Measurements from ENCODE around the gene TMED9. TPM values are rescaled to one million over a fixed set of nuclear protein-coding genes. Genes with fewer than 3 reads are reported as not detected.
"Not testable (repeated sequence)": the region's sequence is repeated elsewhere in the genome, so short reads cannot be mapped to it uniquely, and the experiment has no call there.

Gene TMED9
- 122 and 133 TPM in 2 replicates for total RNA-seq

- peak; percentile 88 to 90 for DNase-seq (ENCODE audit: low read depth in 2 of 2)
Measured at GRCh38 chr5:177592010-177592834, at the start of gene TMED9. Gene TMED9 (plus strand): TSS chr5:177592203. CDS start chr5:177592215, 12 bp downstream.

GRCh38 chr5:177542816-177543465, 49.1 kb upstream of the TMED9 start:
- DNase-seq (ENCODE audit: low read depth in 2 of 2) = no peak

DNA sequence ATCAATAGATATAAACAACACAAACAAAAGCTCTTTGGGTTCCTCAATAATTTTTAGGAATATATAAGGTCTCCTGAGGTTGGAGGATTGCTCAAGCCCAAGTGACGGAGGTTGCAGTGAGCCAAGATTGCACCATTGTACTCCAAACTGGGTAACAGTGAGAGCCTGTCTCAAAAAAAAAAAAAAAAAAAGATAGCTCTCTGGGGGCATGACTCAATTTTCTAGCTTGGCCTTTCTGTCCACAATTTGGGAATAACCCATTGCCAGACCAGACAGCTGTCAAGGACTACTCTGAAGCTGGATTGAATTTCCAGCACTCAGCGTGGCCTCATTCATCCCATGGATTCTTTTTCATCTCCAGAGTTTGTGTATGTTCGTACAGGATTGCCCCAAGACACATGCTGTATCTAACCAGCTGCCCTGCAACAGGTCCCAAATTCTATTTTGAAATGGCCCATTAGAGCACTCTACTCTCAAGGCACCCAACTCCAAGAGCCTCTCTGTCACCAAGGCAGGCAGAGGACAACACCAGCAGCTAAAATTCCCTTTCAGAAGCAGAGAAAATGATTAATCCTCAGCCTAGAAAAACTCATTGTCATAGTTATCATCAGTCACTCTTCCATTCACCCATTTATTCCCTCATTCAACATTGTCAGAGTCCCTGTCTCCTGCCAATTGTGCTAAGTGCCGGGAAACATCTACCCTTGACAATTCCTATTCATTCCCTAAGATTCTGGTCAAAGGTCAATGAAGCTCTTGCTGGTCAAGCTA, 46.3 kb upstream of the TMED9 start:
- DNase-seq (ENCODE audit: low read depth in 2 of 2) = no peak

DNA sequence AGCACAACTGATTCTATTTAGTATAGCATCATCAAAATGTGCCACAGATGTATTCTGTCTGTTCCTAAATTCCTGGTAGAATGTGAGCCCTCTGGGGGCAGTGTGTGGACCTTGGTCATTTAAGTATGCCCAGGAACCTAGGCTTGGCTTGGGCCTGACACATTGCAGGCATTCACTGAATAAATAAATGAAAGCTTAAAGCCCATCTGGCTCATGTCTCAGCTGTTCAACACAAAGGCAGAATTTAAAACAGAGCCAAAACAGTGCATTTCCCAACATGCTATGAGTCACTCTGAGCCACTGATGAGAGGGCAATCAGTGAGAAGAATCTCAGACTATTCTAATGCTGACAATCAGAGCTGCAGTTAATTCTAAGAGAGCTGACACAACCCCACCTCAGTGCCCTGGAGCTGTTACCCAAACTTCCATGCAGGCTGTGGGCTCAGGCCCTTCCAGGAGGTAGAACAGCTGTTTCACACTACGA, 45.7 kb upstream of the TMED9 start:
- DNase-seq (ENCODE audit: low read depth in 2 of 2) = peak; percentile 72 to 91

GRCh38 chr5:177547736-177548135, 44.3 kb upstream of the TMED9 start:
- no peak for DNase-seq (ENCODE audit: low read depth in 2 of 2)

DNA sequence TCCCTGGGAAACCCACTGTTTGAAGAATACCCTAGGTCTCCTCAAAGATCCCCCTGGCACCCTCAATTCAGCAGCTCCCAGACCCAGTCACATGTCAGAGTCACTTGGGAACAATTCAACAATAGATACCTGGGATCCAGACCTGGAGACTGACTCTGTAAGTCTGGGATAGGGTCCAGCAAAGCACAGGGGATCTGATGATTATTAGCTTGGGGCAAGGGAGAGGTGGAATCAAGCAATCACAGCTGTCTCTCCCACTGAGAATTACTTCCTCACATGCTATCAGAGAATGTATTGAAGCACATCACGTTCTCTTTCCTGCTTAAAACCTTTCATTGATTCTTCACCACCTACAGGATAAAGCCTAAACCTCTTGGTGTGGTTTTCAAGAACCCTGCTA, 43.5 kb upstream of the TMED9 start:
- DNase-seq (ENCODE audit: low read depth in 2 of 2) = no peak

GRCh38 chr5:177550122-177550521, 41.9 kb upstream of the TMED9 start:
- no peak for DNase-seq (ENCODE audit: low read depth in 2 of 2)

DNA sequence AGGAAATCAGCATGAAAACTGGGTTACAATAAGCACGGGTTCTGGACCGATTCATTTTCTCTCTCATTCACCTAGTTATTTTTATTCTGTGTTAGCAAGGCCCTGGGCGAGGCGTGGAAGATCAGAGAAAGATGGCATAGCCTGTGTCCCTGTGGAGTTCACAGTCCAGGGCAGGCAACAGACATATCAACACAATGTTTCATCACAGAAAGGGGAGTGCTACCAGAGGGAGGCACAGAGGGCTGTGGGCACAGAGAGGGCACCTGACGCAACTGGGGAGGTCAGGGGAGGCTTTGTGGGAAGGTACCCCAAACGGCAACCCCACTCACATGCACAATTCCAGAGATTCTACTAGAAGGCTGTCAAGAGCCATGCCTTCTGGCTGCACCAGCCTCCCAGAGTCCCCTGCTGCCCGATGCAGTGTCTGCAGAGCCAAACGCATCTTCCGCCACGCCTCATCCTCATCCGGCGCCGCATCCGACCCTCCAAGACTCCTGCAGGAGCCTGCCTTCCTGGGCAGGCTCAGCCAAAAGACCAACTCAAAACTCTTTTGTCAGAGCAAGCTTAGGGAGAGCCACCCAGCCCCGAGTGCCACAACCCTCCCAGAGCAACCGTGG, 39.1 kb upstream of the TMED9 start:
- DNase-seq (ENCODE audit: low read depth in 2 of 2) = peak in 1 of 2 donors; percentile 37

DNA sequence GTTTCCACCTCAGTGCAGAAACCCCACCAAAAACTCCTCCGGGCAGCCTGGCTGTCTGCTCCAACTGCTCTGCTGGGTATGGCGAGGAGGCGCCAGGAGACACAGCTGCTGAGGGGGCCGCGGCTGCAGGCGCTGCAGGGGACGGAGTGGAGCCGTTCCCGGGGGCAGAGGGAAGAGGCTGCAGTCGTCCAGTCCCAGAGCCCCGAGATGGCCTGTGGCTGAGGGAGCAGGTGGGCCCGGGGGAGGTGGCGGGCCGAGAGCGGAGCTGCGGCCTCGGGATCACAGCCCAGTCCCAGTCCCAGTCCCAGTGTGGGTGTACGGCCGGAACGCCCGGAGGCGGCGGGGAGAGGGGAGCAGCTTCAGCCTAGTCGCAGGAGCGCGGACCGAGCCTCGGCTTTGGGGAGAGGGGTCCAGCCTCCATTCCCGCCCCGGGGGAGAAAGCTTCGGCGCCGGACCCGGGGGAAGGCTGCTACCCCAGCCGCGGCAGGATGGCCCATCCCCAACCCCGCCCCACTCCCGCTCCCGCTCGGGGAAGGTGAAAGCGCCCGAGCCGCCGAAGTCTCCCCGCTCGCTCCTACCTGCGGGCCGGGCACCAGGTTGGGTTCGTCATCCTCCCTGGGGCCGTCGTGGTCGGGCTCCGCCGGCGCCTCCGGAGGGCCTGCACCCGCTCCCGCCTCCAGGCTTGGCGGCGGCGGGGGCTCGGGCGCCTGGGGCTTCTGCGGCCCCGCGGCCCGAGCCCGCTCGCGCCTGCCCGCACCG, 38.2 kb upstream of the TMED9 start:
- peak; percentile 22 to 30 for DNase-seq (ENCODE audit: low read depth in 2 of 2)

DNA sequence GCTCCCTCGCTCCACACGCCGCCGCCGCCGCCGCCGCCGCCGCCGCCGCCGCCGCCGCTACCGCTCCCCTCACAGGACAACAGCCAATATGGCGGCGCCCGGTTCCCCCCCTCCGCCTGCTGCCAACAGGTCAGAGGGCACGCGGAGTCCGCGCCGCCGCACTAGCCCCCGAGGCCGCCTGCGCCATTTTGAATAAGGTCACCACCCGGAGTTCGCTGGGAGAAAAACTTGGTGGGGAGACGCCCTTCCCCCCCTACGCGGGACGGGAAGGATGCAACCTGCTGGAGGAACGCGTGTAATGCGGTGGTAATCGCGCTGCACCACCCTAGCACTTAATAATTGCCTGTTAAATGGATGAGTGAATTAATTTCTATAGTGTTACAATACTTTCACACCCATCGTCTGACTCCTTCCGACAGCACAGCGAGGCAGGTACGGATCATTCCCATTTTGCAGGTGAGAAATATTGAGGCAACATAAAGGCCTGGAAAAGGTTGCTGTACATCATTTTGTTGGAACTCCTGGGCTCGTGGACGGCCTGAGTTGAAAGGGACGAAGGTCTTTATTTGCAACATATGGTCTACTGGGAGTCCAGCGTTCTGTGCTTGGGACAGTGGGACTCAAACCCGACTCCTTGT, 37.4 kb upstream of the TMED9 start, which contains the start of gene FAM193B:
Gene FAM193B (minus strand): TSS at position 90 of the 638 bp plus-strand sequence. CDS start 105 bp downstream, outside the sequence.
- peak; percentile 90 to 92 for DNase-seq (ENCODE audit: low read depth in 2 of 2)

DNA sequence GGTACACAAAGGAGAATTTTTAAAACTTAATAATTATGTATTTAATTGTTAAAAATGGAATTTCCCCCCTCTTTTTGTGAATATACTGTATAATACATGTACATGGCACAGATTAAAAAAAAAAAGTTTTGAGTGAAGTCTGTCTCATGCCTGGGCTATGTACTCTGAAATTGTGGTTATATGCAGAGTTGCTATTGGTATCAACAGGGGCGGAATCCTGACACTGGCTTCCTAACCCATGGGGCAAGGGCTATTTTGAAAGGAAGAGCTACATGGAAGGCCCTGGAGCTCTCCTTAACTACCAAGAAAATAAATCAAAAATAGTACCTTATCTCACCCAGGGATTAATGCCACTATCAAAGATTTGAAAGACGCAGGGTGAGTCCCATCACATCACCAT, 36.8 kb upstream of the TMED9 start:
- DNase-seq (ENCODE audit: low read depth in 2 of 2) = no peak

- DNase-seq (ENCODE audit: low read depth in 2 of 2) = no peak
Measured at GRCh38 chr5:177555665-177556064, 36.3 kb upstream of the TMED9 start.

GRCh38 chr5:177557041-177557647, 34.9 kb upstream of the TMED9 start:
- DNase-seq (ENCODE audit: low read depth in 2 of 2) = no peak

DNA sequence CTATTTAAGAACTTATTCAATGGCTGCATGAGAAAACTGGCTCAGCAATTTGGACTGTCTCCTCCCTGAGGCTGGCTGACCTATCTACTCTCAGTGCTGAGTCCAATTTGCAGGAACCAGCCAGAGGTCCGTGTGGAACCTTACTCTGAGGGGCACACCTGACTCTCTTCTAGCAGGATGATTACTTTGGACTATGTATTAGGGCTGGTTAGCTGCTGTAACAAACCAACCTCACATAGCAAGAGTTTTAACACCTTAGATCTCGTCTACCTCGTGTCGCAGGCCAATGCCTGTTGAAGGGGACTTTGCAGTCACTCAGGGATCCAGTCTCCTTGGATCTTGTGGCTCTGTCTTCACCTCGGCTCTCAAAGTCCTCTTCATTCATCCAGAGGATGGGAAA, 34.2 kb upstream of the TMED9 start:
- DNase-seq (ENCODE audit: low read depth in 2 of 2) = no peak

GRCh38 chr5:177559446-177559941, 32.5 kb upstream of the TMED9 start:
- DNase-seq (ENCODE audit: low read depth in 2 of 2) = not testable (repeated sequence)

- DNase-seq (ENCODE audit: low read depth in 2 of 2) = no peak
Measured at GRCh38 chr5:177565046-177565445, 27.0 kb upstream of the TMED9 start.

GRCh38 chr5:177568326-177568725, 23.7 kb upstream of the TMED9 start:
- no peak for DNase-seq (ENCODE audit: low read depth in 2 of 2)

DNA sequence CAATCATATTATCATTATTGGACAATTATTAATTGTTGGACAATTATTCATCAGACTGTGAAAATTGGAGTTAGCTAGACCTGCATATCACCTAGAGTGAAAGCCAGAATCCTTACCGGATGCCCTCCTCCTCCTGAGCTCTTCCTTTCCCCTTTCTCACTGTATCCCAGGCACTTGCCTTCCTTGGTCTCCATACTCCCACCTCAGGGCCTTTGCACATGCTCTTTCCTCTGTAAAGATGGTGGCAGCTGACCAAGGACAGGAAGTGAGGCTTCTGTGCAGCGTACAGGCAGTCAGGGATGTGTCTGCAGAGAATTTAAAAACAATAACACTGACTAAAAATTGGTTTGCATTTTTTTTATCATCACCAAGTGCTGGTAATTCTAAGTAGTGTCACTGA, 22.1 kb upstream of the TMED9 start:
- DNase-seq (ENCODE audit: low read depth in 2 of 2) = no peak

- no peak for DNase-seq (ENCODE audit: low read depth in 2 of 2)
Measured at GRCh38 chr5:177575488-177575887, 16.5 kb upstream of the TMED9 start.

DNA sequence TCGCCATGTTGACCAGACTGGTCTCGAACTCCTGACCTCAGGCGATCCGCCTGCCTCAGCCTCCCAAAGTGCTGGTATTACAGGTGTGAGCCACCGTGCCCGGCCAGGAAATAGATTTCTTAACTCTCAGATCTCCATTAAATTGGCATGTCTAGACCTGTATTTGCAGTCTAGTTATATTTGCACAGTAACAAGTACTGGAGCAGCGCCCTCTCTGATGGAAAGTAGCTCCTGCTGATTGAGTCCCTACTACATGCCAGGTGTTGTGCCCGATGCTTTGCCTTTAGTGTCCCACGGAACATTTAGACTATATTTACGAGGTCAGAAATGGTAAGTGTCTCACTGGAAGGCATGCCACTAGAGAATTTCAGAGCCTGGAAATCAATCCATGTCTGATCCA, 15.8 kb upstream of the TMED9 start:
- DNase-seq (ENCODE audit: low read depth in 2 of 2) = no peak
